MCF 10A (cell line): ENCODE results near the gene EYA3. TPM values are rescaled to one million over a fixed set of nuclear protein-coding genes. Genes with fewer than 3 reads are reported as not detected.

Experiments
- BruUV-seq: library from RNA; stranded (reverse); fragments of 400-500 nt; replicated peaks from 2 replicates; lab custom pipeline; 2021; lab: Mats Ljungman, UMichigan
- CTCF ChIA-PET: fragments of 300-600 bp; sonication (Branson Sonifier 250); formaldehyde crosslinking; extraction: SDS; loops from one replicate; lab custom pipeline; 2021; ENCODE audit warnings: antibody characterized with exemption, inconsistent platforms; lab: Yijun Ruan, JAX
- POLR2A ChIA-PET: fragments of 300-600, 350-650 bp; sonication (Branson Sonifier 250); formaldehyde crosslinking; extraction: SDS; loops from one replicate; lab custom pipeline; 2020; ENCODE audit warnings: antibody characterized with exemption, inconsistent platforms; lab: Yijun Ruan, JAX
- DNase-seq: peaks from one replicate; pipeline ENCODE4 v3.0.0-alpha.2; 2018; ENCODE audit not compliant: unreplicated experiment
- H3K27ac Mint-ChIP-seq: one replicate; pipeline ENCODE4 v1.8.0; 2022; ENCODE audit warnings: mild to moderate bottlenecking, low read depth, mixed read lengths; ENCODE audit not compliant: unreplicated experiment
- H3K27me3 Mint-ChIP-seq: one replicate; pipeline ENCODE4 v1.8.0; 2022; ENCODE audit warnings: mixed read lengths; ENCODE audit not compliant: insufficient read depth, unreplicated experiment
- H3K36me3 Mint-ChIP-seq: one replicate; pipeline ENCODE4 v1.8.0; 2022; ENCODE audit warnings: mild to moderate bottlenecking, moderate library complexity, mixed read lengths; ENCODE audit not compliant: insufficient read depth, unreplicated experiment
- H3K4me1 Mint-ChIP-seq: one replicate; pipeline ENCODE4 v1.8.0; 2022; ENCODE audit warnings: mixed read lengths; ENCODE audit not compliant: insufficient read depth, unreplicated experiment
- H3K4me3 Mint-ChIP-seq: one replicate; pipeline ENCODE4 v1.8.0; 2022; ENCODE audit warnings: mild to moderate bottlenecking, moderate library complexity, mixed read lengths; ENCODE audit not compliant: unreplicated experiment
- H3K9me3 Mint-ChIP-seq: one replicate; pipeline ENCODE4 v1.8.0; 2022; ENCODE audit warnings: mixed read lengths; ENCODE audit not compliant: unreplicated experiment
- CTCF ChIP-seq: fragments of 200-600 bp; IDR thresholded peaks from one replicate; pipeline ENCODE4 v1.8.0; 2022; ENCODE audit warnings: antibody characterized with exemption, mild to moderate bottlenecking; ENCODE audit not compliant: unreplicated experiment
- intact Hi-C: fragments of 100-400 bp; cut with micrococcal nuclease; formaldehyde crosslinking; loops from 2 replicates; pipeline ENCODE4 v1.14.1; 2022
- total RNA-seq: library from RNA; stranded (reverse); gene quantifications from 2 replicates; pipeline ENCODE4 v1.2.3, GENCODE V29; 2022

Gene EYA3
- total RNA-seq, 1 experiment from 2014 or later: 14.4 TPM

- no peak overlapping the region for H3K27ac Mint-ChIP-seq
Observed at GRCh38 chr1:28071813-28072212, 16.6 kb downstream of the EYA3 start.

GRCh38 chr1:28070725-28071593 is 17.5 kb downstream of the EYA3 start:
- BruUV-seq: no TSS peak
- no peak for DNase-seq
- ChIA-PET POLR2A (interaction anchor here (1.4 to 1.5 kb wide), 2 partner anchors 15 to 17 kb away, joined by 3 to 6 read pairs; no protein-coding TSS in a partner anchor), CTCF (interaction anchor here (0.6 kb wide), 1 partner anchor 117 kb away, joined by 3 read pairs; no protein-coding TSS in a partner anchor)
- Mint-ChIP-seq H3K4me3 (no peak overlapping the region), H3K27me3 (no peaks in the 10 kb centered on the region), H3K4me1 (peaks cover 14% of the 10 kb centered on the region), H3K36me3 (peaks cover 12% of the 10 kb centered on the region), H3K27ac (no peak overlapping the region), H3K9me3 (no peaks in the 10 kb centered on the region)
- TF ChIP-seq CTCF: no peak
- intact Hi-C loops: no loop called here

More at GRCh38 chr1:28071813-28072212, 16.6 kb downstream of the EYA3 start:
- peaks cover 9% of the 10 kb centered on the region for H3K4me1 Mint-ChIP-seq
- no peak for TF ChIP-seq CTCF
- no TSS peak for BruUV-seq
- ChIA-PET POLR2A (interaction anchor here (0.6 to 1.5 kb wide), 3 partner anchors 10 to 98 kb away, joined by 3 to 6 read pairs (median 3); no protein-coding TSS in a partner anchor), CTCF (no interaction called here)
- no peaks in the 10 kb centered on the region for H3K27me3 Mint-ChIP-seq
- DNase-seq: no peak
- H3K36me3 Mint-ChIP-seq: peaks cover 10% of the 10 kb centered on the region
- H3K4me3 Mint-ChIP-seq: no peak overlapping the region
- intact Hi-C loops: no loop called here
- H3K9me3 Mint-ChIP-seq: no peaks in the 10 kb centered on the region

GRCh38 chr1:28067523-28068090 is 20.8 kb downstream of the EYA3 start:
- H3K27ac Mint-ChIP-seq: peak overlapping the region; percentile 95
- peak overlapping the region; percentile 35 for H3K4me3 Mint-ChIP-seq
- no peak for DNase-seq
- POLR2A ChIA-PET: interaction anchor here (0.6 to 4.5 kb wide), 12 partner anchors 10 to 514 kb away, joined by 3 to 78 read pairs (median 3); partner anchors contain the start of genes ATP5IF1 and EYA3
- CTCF ChIA-PET: interaction anchor here (0.6 to 1.1 kb wide), 3 partner anchors 15 to 262 kb away, joined by 4 to 7 read pairs (median 4); partner anchors contain the start of gene EYA3
- no peaks in the 10 kb centered on the region for H3K9me3 Mint-ChIP-seq
- intact Hi-C loops: loop anchor here (2.0 kb wide), 1 partner anchor 15 kb away; no protein-coding TSS in a partner anchor
- peaks cover 17% of the 10 kb centered on the region for H3K36me3 Mint-ChIP-seq
- no peak for TF ChIP-seq CTCF
- TSS peak; percentile 89 for BruUV-seq
- no peaks in the 10 kb centered on the region for H3K27me3 Mint-ChIP-seq
- peaks cover 21% of the 10 kb centered on the region for H3K4me1 Mint-ChIP-seq
